LoVo (cell line): Measurements from ENCODE around the gene OSCAR.
A peak's percentile ranks its signal among the peaks of the same experiment; 100 is the strongest.

ENCODE experiments used
- DNase-seq: peaks from one replicate; pipeline ENCODE4 v3.0.0-alpha.2; 2016; ENCODE audit warnings: low spot score

OSCAR gene, protein sequence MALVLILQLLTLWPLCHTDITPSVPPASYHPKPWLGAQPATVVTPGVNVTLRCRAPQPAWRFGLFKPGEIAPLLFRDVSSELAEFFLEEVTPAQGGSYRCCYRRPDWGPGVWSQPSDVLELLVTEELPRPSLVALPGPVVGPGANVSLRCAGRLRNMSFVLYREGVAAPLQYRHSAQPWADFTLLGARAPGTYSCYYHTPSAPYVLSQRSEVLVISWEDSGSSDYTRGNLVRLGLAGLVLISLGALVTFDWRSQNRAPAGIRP

DNA sequence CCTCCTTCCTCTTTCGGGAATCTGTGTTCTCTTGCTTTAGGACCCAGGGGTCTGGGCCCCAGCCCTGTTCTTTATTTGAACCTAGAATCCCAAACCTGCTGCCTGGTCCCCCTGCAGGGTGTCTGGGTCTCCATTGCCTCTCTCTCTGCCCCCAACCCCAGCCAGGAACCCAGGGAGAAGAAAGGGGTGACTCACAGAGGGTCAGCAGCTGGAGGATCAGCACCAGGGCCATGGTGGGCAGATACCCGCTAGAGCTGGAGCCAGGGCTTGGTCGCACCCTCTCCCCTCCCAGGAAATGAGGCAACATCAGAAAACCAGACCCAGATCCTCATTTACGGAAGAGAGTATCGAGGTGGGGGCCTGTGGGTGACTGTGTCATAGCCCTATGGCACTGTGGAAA lies at the start of gene OSCAR:
Gene OSCAR (minus strand): TSS at position 243 of the 400 bp plus-strand sequence. CDS start 11 bp downstream, at position 232.
- DNase-seq: no peak

DNA sequence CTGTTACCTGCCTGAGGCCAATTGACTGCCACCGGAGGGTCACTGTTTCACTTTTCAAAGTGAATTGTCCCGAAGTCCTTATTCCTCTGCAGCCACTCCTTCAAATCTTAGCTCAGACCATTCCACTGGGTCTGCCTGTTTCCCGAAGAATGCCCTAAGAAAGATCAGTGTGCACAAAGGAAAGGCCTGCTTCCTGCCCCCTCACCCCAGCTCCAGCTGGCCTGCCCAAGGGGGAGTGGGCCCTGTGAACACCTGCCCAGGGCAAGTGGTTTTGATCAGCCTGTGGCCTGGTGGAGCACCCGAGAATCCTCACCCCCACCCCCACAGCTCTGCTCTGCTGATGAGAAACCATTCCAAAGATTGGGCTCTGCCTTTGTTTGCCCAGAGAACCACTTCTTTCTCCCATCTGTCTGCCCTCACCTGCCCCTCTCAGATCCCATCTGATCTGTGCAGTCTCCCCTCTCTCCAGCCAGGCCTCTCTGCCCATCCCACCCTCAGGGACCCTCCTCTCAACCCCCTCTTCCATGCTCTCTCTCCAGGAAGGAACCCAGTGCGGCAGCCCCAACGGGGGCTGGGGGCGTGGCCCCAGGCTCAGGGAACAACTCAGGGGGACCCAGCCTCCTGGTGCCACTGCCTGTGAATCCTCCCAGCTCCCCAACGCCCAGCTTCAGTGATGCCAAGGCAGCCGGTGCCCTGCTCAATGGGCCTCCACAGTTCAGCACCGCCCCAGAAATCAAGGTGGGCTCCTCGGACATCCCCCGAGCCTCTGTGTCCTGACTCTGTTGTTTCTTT lies 48.6 kb upstream of the OSCAR start:
- no peak for DNase-seq

DNA sequence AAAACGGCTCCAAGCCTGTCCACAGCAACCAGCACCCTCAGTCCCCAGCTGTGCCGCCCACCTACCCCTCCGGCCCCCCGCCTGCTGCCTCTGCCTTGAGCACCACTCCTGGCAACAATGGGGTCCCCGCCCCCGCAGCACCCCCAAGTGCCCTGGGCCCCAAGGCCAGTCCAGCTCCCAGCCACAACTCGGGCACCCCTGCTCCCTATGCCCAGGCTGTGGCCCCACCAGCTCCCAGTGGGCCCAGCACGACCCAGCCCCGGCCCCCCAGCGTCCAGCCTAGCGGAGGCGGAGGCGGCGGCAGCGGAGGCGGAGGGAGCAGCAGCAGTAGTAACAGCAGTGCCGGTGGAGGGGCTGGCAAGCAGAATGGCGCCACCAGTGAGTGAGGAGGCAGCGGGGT lies 47.6 kb upstream of the OSCAR start:
- no peak for DNase-seq

DNA sequence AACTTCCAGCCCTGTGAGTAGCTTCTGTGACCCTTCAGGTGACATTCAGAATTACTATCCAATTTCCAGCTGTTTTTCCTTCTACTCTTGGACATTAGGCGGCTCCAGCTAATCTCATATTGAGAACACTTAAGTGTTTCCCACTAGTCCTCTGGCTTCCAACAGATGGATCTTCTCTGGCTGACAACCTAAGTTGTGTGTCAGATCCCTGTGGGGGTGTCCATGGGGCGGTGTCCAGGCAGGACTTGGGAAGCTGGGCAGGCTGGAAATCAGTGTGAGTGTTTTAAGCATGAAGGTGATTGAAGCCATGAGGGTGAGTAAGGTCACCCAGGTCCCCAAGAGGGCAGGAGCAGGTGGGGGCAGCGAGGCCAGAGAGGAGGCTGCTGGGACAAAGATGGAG lies 47.1 kb upstream of the OSCAR start:
- DNase-seq: no peak

DNA sequence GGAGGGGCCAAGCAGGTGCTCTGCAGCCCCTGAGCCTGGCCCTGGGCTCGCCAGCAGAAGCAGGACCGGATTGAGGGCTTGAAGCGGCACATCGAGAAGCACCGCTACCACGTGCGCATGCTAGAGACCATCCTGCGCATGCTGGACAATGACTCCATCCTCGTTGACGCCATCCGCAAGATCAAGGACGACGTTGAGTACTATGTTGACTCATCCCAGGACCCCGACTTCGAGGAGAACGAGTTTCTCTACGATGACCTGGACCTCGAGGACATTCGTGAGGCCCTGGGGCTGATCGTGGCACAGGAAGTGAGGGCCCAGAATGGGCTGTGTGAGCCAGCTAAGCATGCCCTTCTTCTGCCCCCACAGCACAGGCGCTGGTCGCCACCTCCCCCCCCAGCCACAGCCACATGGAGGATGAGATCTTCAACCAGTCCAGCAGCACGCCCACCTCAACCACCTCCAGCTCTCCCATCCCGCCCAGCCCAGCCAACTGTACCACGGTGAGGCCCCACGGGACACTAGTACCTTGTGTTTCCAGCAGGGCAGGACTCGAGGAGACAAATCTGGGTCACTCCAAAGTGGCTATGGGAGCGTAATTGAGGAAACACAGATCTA lies 45.0 kb upstream of the OSCAR start:
- no peak for DNase-seq

DNA sequence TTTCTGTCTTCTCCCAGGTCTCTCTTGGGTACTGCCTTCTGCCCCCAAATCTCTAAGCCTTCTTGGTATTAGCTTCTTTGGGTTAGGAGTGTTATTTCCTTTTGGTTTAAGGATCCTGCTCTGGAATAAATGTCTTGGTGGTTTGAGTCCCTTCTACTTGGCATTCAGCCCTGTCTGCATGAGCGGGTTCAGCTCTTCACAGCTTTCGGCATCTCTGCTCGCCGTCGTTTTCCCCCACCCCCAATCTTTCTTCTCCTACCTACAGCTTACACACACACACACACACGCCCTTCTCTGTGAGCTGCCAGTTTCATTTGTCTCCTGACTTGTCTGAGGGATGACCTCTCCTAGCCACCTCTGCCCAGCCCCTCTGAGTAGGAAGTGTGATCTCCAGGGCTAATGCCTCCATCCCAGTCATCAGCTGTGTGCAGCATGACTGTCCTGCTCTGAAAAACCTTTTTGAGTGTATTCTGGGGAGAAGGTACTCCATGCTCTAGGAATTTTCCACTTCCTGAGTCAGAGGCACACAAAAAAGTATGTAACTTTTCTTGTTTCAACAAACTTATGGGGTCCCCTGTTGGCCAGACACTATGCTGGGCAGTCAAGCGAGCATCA lies 41.7 kb upstream of the OSCAR start:
- no peak for DNase-seq

DNA sequence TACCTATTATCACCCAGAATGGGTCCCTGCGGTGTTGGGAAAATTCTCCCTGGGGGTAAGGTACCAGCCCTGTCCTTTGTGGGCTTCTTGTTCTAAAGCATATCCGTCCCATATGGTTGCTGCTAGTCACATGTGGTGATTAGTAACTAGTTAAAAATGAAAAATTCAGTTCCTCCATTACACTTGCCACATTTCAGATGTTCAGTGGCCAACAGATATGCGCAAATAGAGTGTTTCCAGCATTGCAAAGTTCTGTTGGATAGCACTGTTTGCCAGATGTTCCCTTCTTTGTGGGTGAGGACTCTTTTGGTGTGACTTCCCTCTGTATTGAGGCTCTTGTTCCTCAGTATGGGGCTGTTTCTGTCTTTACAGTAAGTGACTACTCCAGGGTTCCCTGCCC lies 40.8 kb upstream of the OSCAR start:
- no peak for DNase-seq

DNA sequence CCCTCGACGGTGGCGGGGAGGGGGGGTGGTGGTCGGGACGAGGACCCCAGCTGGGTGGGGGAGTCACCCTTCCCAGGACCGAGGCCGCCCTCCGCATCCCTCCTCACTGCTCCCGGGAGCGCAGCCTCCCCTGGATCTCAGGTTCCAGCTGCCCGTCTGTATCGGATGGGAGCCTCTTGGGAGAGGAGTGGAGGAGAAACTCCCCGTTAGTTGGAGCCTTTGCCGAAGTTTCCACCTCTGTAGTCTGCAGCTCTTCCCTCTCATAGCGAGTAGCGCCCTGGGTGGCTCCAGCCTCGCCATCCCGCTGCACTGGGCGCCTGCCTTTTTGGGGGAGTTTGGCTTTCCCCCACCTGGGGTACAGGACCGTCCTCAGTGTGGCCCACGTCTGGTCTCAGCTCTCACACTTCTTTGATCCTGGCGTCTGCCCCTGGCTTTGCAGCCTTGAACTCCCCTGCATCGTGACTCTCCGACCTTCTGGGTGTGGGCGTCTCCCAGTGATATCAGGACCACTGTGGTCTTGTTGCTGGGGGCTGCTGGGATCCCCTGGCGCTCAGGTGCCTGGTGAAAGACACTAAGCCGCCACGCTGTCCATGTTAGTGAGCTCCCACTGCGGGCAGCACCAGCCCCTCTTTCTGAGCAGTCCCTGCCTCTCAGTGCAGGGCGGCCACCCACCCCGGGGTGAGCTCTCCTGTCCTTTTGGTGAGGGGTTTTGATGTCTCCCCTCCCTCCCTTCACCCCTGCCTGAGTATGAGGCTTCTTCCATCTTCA lies 38.1 kb upstream of the OSCAR start:
- DNase-seq: no peak

DNA sequence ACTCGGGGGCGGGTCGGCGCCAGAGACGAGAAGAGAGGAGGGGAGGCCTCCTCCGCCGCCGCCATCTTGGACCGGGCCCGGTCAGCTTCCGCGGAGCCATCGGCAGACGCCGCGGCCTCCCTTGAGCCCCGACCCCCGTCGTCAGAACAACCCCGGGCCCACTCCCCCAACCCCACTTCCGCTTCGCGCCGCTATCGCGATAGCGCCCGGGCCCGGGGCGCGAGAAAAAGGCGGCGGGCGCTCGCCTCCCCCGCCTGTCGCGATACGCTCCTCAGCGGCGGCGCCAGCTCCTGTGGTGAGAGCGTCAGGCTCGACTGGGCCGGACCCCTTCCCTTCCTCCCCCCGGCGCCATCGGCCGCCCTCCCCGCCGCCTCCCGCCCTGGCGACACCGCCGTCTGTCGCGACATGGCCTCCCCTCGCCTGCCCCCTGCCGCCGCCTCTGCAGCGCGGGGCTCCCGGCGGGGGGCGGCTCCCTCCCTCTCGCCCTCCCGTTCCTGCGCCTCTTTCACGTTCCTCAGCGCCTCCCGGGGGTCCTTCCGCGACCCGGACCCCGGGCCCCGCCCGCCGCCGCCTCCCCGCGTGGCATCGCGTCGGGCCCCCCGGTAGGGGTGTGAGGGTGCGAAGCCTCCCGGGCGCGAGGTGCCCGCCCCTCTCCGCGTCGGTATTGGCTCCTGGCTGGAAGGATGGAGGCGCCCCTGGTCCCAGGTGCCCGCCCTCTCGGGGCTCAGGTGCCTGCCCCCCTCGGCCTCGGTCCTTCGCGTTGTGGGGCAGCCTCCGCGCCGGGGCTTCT lies 37.3 kb upstream of the OSCAR start, which contains the start of gene CNOT3:
Gene CNOT3 (plus strand): TSS at position 64 of the 790 bp plus-strand sequence. CDS start 5,217 bp downstream, outside the sequence.
- no peak for DNase-seq

DNA sequence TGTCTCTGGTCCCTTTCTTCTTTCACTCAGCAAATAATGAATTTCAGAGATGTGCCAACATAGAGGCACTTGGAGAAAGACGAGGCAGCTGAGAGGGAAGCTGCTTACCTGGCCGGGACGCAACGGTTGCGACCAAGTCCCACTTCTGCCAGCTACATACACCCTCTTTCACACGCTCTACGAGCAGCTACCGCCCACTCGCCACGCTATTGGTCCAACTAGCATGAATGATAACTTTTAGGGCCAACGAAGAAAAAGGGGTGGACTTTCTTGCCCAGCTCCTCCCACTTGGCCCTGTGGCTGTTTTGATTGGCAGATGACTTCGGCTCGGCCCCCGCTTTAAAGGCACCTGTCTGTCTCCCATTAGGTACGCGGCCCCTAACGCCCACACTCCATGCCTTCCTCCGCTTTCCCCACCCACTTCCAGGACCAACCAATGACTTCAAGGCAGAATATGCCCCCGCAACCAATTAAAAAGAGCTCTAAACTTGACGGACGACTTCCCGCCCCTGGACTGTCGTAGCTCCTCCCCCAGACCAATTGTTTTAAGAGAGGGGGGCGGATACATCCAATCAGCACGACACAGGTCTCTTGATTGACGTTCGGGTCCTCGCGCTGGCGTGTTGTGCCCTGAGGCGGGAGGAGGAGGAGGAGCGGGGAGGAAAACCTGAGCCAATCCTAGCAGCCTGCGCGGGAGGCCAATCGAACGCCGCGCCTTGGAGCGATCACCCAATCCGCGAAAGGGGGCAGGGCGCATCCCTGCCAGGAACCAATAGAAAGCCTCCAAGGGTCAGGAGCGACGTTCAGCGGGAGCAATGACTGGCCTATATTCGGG lies 36.5 kb upstream of the OSCAR start:
- DNase-seq: peak; percentile 100

DNA sequence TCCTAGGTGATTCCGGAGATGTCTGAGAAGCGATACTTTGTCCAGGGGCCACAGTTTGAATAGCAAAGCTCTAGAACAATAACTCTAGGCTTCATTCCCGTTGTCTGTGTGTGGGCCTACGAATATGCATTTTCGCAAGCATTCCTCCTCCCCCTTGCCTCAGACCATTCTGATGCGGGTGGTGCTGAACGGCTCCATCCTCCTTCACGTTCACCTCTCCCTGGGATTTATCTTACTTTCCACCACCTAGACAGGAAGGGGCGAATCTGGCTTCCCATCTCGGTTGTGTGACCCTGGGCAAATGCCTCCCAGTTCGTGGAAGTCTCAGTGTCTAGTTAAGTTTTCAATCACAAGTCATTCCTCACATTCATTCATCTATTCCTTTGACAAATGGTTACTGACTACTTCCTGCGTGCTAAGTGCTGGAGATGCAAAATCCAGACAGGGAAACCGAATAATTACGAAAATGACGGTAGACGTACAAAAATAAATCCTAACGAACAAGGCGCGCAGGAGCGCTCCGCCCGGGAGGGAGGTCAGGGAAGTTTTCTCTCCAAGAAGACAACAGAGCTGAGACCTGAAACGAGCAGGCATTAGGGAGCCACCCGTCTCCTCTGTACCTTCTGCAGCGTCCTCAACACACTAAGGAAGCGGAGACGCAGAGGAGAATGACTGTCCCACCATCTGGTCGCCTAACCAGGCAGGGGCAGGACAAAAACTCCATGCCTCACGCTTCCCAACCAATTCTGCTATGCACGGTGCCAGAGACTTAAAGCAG lies 35.7 kb upstream of the OSCAR start:
- DNase-seq: no peak

DNA sequence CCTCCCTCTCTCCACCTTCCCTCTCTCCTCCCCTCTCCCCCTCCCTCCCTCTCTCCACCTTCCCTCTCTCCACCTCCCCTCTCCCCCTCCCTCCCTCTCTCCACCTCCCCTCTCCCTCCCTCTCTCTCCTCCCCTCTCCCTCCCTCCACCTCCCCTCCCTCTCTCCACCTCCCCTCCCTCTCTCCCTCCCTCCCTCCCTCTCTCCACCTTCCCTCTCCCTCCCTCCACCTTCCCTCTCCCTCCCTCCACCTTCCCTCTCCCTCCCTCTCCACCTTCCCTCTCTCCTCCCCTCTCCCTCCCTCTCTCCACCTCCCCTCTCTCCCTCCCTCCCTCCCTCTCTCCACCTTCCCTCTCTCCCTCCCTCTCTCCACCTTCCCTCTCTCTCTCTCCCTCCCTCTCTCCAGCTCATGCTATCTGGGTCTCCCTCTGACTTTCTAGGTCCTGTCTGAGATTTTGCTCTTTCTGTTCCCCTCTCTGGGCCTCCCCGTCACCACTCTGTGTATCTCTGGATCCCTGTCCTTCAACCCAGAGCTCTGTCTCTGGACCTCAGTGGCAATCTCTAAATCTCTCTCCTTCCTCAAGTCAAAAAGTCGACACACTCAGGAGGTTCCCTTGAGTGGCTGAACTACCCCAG lies 33.5 kb upstream of the OSCAR start:
- DNase-seq: no peak

DNA sequence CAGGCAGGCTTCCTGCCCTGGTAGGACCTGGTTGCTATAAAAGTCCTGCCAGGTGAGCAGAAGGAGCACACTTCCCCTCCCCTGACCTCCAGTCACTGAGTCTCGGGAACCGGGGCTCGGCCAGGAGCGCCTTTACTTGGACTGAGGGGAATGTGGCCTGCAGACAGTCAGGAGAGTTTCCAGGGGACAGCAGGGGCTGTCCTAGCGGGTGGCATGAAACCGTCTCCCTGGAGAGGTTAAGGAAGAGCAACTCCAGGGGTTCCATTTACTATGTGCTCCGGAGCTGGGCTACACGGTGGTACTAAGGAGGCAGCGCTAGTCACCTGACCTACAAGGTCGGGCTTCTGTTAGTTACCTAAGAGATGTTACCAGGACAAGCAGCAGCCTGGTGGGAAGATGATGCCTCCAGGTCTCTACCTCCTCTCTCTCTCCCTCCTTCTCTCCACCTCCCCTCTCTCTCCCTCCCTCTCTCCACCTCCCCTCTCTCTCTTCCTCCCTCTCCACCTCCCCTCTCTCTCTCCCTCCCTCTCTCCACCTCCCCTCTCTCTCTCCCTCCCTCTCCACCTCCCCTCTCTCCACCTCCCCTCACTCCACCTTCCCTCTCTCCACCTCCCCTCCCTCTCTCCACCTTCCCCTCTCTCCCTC lies 32.8 kb upstream of the OSCAR start:
- DNase-seq: no peak

DNA sequence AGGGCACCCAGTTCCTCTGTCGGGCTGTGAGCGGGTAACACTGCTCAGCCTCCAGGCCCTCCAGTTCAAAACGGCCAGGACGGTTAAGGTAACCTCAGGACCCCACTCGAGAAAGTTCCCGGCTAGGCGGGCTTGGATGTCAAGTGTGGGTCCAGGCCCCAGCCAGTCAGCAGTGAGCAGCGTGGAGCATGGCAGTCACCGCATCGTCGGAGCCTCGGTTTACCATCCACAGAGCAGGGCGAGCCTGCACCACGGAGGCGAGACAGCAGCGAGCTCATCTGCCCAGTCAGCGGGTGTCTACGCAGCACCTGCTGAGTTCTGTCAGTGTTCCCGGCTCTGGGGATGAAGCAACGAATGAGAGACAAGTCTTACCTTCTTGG lies 29.0 kb upstream of the OSCAR start:
- DNase-seq: no peak

DNA sequence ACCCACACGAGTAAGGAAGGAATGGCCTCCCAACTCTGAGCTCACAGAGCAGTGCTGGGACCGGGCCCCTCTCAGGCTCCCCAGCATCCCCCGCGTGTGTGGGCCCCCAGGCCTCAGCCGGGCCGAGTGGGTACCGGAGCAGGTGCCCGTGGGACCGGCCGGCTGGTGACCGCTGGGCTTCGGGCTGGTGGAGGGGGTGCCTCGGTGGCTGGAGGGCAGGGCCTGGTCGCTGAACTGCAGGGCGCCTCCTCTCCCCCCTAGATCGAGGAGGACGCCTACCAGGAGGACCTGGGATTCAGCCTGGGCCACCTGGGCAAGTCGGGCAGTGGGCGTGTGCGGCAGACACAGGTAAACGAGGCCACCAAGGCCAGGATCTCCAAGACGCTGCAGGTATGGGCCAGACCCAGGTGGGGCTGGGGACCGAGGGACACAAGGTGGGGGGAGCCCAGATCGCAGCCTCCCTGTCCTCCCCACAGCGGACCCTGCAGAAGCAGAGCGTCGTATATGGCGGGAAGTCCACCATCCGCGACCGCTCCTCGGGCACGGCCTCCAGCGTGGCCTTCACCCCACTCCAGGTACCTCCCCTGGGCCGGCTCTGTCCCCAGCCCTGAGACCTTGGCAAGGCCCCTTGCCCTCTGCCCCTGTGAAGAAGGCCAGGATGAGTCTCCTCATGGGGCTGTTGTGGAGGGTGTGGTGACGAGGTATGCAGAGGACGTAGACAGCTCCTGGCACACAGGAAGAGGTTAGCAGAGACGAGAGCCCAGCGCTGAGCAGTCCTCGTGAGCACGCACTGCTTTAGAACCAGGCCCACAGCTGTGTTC lies 28.4 kb upstream of the OSCAR start:
- no peak for DNase-seq

DNA sequence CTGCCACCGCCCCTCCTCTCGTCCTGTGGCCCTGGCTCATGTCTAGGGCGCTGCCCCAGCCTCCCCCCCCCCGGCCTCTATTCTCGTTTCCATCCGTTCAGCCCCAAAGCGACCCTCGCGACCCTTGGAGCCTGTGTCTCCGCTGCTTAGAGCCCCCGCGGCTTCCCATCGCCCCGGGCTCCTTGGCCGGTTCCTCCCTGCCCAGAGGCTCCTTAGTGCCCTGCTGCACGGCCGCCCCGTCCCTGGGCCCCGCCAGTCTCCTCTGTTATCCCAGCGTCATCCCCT lies 27.8 kb upstream of the OSCAR start:
- DNase-seq: no peak

DNA sequence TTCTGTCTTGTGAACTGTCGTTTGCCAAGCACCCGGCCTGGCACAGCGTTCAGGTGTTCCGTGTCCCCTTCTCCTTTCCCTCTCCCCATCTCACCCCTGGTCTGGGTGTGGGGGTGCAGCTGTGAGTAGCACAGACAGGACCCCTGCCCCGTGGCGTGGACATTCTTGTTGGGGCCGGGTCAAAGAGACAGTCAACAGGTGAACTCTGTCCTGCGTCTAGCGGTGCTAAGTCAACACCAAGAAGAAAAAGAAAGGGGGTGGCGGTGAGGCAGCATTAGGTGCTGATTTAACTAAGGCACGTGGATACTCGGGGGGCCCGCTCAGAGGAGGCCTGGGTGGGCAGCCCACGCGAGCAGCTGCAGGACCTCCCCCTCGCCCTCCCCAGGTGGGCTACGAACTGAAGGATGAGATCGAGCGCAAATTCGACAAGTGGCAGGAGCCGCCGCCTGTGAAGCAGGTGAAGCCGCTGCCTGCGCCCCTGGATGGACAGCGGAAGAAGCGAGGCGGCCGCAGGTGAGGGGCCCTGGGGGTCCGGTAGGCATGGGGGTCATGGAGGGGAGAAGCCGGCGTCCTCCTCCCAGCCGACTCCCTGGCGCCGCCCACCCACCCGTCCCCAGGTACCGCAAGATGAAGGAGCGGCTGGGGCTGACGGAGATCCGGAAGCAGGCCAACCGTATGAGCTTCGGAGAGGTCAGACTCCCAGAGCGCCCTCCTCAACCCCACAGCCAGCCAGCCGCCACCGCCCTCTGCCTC lies 27.3 kb upstream of the OSCAR start:
- DNase-seq: no peak
